K562 (cell line): ENCODE data around the gene PTBP3. TPM values are rescaled to one million over a fixed set of nuclear protein-coding genes. Genes with fewer than 3 reads are reported as not detected.
A peak's percentile ranks its signal among the peaks of the same experiment; 100 is the strongest.
"Not testable (repeated sequence)": the region's sequence is repeated elsewhere in the genome, so short reads cannot be mapped to it uniquely, and the experiment has no call there.

Source experiments
- ATAC-seq: fragments of 200-7000 bp; cut with Tn5 transposase; 3 replicates; pipeline ENCODE4 v1.9.1; 2020; ENCODE audit warnings: moderate library complexity
- BruUV-seq: library from RNA; stranded (reverse); fragments of 400-500 nt; replicated peaks from 2 replicates; lab custom pipeline; 2021; lab: Mats Ljungman, UMichigan
- CTCF ChIA-PET: fragments of 300-600 bp; formaldehyde crosslinking; extraction: SDS; loops from one replicate; lab custom pipeline; 2021; ENCODE audit warnings: low intra/inter-chr PET ratio; lab: Yijun Ruan, JAX
- POLR2A ChIA-PET: fragments of 300-600, 350-650 bp; sonication (Branson Sonifier 250); formaldehyde crosslinking; extraction: SDS; loops from one replicate; lab custom pipeline; 2021; ENCODE audit warnings: antibody characterized with exemption, inconsistent platforms; lab: Yijun Ruan, JAX
- DNase-seq, 4 experiments: peaks; one replicate each; pipeline versions ENCODE4 v3.0.0 to v3.0.0-alpha.2; 2011 to 2018; ENCODE audit warnings: low spot score in 3 of 4, mixed read lengths in 3 of 4; ENCODE audit errors: extremely low read depth in 1 of 4
- FAIRE-seq: peaks from 2 replicates; lab custom pipeline; 2011; peaks lifted over from hg19 to GRCh38; lab: Jason Lieb, UNC
- H2AFZ ChIP-seq: 2 replicates; pipeline ENCODE4 v1.6.0; 2011; ENCODE audit warnings: low read depth, low read length, control low read depth, inconsistent platforms
- H3K27ac ChIP-seq: fragments of 200-600 bp; 3 replicates; pipeline ENCODE4 v1.8.0; 2011; ENCODE audit warnings: low read depth, mild to moderate bottlenecking, control low read depth, inconsistent platforms, low read length, moderate library complexity, mixed read lengths; ENCODE audit errors: extremely low read depth
- H3K27me3 ChIP-seq, 2 experiments: fragments of 300-600 bp in 1 of 2; 2 replicates in 1 of 2; 3 replicates in 1 of 2; pipeline versions ENCODE4 v1.6.0 to v1.8.0; 2011; ENCODE audit warnings: inconsistent platforms in 2 of 2, low read length in 2 of 2, mild to moderate bottlenecking in 1 of 2, mixed read lengths in 1 of 2, moderate library complexity in 1 of 2; ENCODE audit not compliant: control insufficient read depth in 2 of 2, insufficient read depth in 2 of 2
- H3K36me3 ChIP-seq: fragments of 300-600 bp; 3 replicates; pipeline ENCODE4 v1.8.0; 2011; ENCODE audit warnings: mild to moderate bottlenecking, low read length, inconsistent platforms; ENCODE audit not compliant: control insufficient read depth, insufficient read depth
- H3K4me1 ChIP-seq, 2 experiments: fragments of 200-600 bp in 1 of 2; replicated peaks in 1 of 2; 2 replicates in 1 of 2; 3 replicates in 1 of 2; pipeline versions ENCODE4 v1.5.1 to v1.8.0; 2011; ENCODE audit warnings: inconsistent platforms in 2 of 2, low read length in 2 of 2, mild to moderate bottlenecking in 1 of 2, mixed read lengths in 1 of 2, moderate library complexity in 1 of 2; ENCODE audit not compliant: control insufficient read depth in 2 of 2, insufficient read depth in 2 of 2
- H3K4me2 ChIP-seq: 2 replicates; pipeline ENCODE4 v1.6.1; 2011; ENCODE audit warnings: low read length, control low read depth, inconsistent platforms, mixed read lengths; ENCODE audit not compliant: insufficient read depth
- H3K4me3 ChIP-seq: fragments of 200-600 bp; sonication (generic), shearing (Covaris generic); 2 replicates; pipeline ENCODE4 v1.5.1; 2016; ENCODE audit warnings: control low read depth, inconsistent platforms
- H3K79me2 ChIP-seq: fragments of 200-600 bp; 3 replicates; pipeline ENCODE4 v1.8.0; 2011; ENCODE audit warnings: low read length, inconsistent platforms; ENCODE audit not compliant: control insufficient read depth, insufficient read depth
- H3K9ac ChIP-seq, 2 experiments: 2 replicates each; pipeline versions ENCODE4 v1.6.0 to v1.6.1; 2011; ENCODE audit warnings: low read depth in 2 of 2, low read length in 2 of 2, control low read depth in 1 of 2, inconsistent platforms in 1 of 2, mild to moderate bottlenecking in 1 of 2, mixed read lengths in 1 of 2; ENCODE audit not compliant: insufficient read depth in 1 of 2
- H3K9me1 ChIP-seq: one replicate; pipeline ENCODE4 v1.6.0; 2011; ENCODE audit warnings: inconsistent platforms, mild to moderate bottlenecking, low read length, moderate library complexity; ENCODE audit not compliant: control insufficient read depth, insufficient read depth
- H3K9me3 ChIP-seq: replicated peaks from 2 replicates; pipeline ENCODE4 v1.5.1; 2011; ENCODE audit warnings: low read depth, low read length, inconsistent platforms; ENCODE audit not compliant: control insufficient read depth, insufficient read depth
- H4K20me1 ChIP-seq: replicated peaks from 2 replicates; pipeline ENCODE4 v1.6.1; 2011; ENCODE audit warnings: low read length, inconsistent platforms, mixed read lengths; ENCODE audit not compliant: control insufficient read depth, insufficient read depth
- CBX1 ChIP-seq: sonication (generic); IDR thresholded peaks from 2 replicates; pipeline ENCODE4 v1.6.1; 2016; ENCODE audit warnings: antibody characterized with exemption, low read depth, mild to moderate bottlenecking
- CBX3 ChIP-seq, 2 experiments: IDR thresholded peaks; 1 replicate in 1 of 2; 2 replicates in 1 of 2; pipeline ENCODE4 v1.6.1; 2012; ENCODE audit warnings: inconsistent platforms in 2 of 2, low read length in 2 of 2, borderline replicate concordance in 1 of 2, control low read depth in 1 of 2
- CC2D1A ChIP-seq: fragments of 450-650 bp; IDR thresholded peaks from 2 replicates; pipeline ENCODE4 v1.6.1; 2017; ENCODE audit warnings: mild to moderate bottlenecking
- CHAMP1 ChIP-seq: fragments of 450-650 bp; IDR thresholded peaks from 2 replicates; pipeline ENCODE4 v1.6.1; 2016; ENCODE audit warnings: mild to moderate bottlenecking
- KAT2B ChIP-seq: IDR thresholded peaks from one replicate; pipeline ENCODE4 v1.6.1; 2012; ENCODE audit warnings: low read depth, mild to moderate bottlenecking, control low read depth, inconsistent platforms, low read length, moderate library complexity
- XRCC3 ChIP-seq: fragments of 450-650 bp; IDR thresholded peaks from 2 replicates; pipeline ENCODE4 v1.6.1; 2017; ENCODE audit warnings: mild to moderate bottlenecking, moderate library complexity
- ZNF780A ChIP-seq: fragments of 250-450 bp; sonication (Bioruptor Pico); IDR thresholded peaks from 2 replicates; pipeline ENCODE4 v1.5.0; 2021; ENCODE audit warnings: mild to moderate bottlenecking
- WGBS: fragments of 100-300 bp; shearing (Covaris generic); methylation state at CpG from one replicate; pipeline ENCODE4 v1.1.6; 2016; ENCODE audit warnings: low coverage, mixed read lengths; ENCODE audit not compliant: insufficient coverage; ENCODE audit errors: missing lambda C conversion rate; 5-methylcytosine and 5-hydroxymethylcytosine counted together
- in situ Hi-C: fragments of 300-500 bp; cut with MboI; formaldehyde crosslinking; loops from 4 replicates; pipeline ENCODE4 v1.15.0; 2018; ENCODE audit warnings: inconsistent platforms, mixed read lengths
- intact Hi-C: fragments of 100-400 bp; cut with micrococcal nuclease; formaldehyde crosslinking; loops from 2 replicates; pipeline ENCODE4 v1.14.2; 2022
- polyA plus RNA-seq, 8 experiments: library from polyadenylated mRNA; depleted of rRNA in 4 of 8; stranded (reverse) in 5 of 8; unstranded in 3 of 8; fragments of >200 nt; fragmentation: Nextera tagmentation in 2 of 8; fragmentation: Illumina TruSeq in 1 of 8; extraction: Ambion mirVana in 2 of 8; extraction: Trizol in 1 of 8; gene quantifications; 2 replicates each; pipeline versions ENCODE4 v1.2.1 to v1.2.3, GENCODE V29; 2011 to 2014; ENCODE audit warnings: inconsistent platforms in 1 of 8, missing spikeins in 1 of 8
- total RNA-seq, 7 experiments: library from RNA; depleted of rRNA in 6 of 7; stranded (reverse); fragments of >200 nt in 6 of 7; fragmentation: Illumina TruSeq in 2 of 7; extraction: Trizol in 2 of 7; gene quantifications; 2 replicates each; pipeline versions ENCODE4 v1.2.1 to v1.2.3, GENCODE V29; 2011 to 2021; ENCODE audit warnings: low replicate concordance in 1 of 7

PTBP3 gene
- total and polyA plus RNA-seq, 9 of the 15 experiments (the other 6 are each of a cell fraction or from before 2014, with no cell fraction given), result 22.4 to 132 (median 68.0) TPM

- peak; percentile 89; the same call in 1 of the 2 replicates for TF ChIP-seq CBX1
- TF ChIP-seq XRCC3, result peak; percentile 54; the same call in 1 of the 2 replicates
- no peak for TF ChIP-seq ZNF780A (CRISPR knock-in tag)
- peak in 1 of 2 experiments; percentile 98; a peak in 2 of 3 replicates for TF ChIP-seq CBX3 (IDR thresholded peaks at IDR 0.05; ENCODE audit: borderline replicate concordance in 1 of 2, low read length in 2 of 2)
- TF ChIP-seq KAT2B, result no peak
Measured at GRCh38 chr9:112283582-112284253, 49.7 kb downstream of the PTBP3 start (continued).

DNA sequence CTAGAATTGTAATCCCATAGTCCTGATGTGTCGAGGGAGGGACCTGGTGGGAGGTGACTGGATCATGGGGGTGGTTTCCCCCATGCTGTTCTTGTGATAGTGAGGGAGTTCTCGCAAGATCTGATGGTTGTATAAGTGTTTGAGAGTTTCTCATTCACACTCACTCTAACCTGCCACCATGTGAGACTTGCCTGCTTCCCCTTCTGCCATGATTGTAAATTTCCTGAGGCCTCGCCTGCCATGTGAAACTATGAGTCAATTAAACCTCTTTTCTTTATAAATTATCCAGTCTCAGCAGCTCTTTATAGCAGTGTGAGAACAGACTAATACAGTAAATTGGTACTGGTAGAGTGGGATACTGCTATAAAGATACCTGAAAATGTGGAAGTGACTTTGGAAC lies 50.6 kb downstream of the PTBP3 start:
- H3K4me3 ChIP-seq, ATAC-seq, H3K9me1 ChIP-seq, H3K27me3 ChIP-seq, H2AFZ ChIP-seq, in situ Hi-C loops, DNase-seq, BruUV-seq, H3K4me1 ChIP-seq, CTCF ChIA-PET, POLR2A ChIA-PET, intact Hi-C loops, H3K27ac ChIP-seq, H4K20me1 ChIP-seq, H3K9ac ChIP-seq, FAIRE-seq, H3K4me2 ChIP-seq: not testable (repeated sequence)
- Histone ChIP-seq H3K9me3 (peaks cover 16% of the 10 kb centered on the region), H3K36me3 (peaks cover 29% of the 10 kb centered on the region), H3K79me2 (peaks cover 45% of the 10 kb centered on the region)
- WGBS, result 89% methylated on average over 3 of the region's 3 CpGs
- TF ChIP-seq CC2D1A, result 0 out of 2 replicates have a peak, but pooled peaks have one; percentile 13
- TF ChIP-seq CHAMP1, result 0 out of 2 replicates have a peak, but pooled peaks have one; percentile 24
